ENCODE results near the gene ATM. TPM values are rescaled to one million over a fixed set of nuclear protein-coding genes. Genes with fewer than 3 reads are reported as not detected.

Gene ATM
- total and polyA plus RNA-seq, 8 donors = 19.3 to 68.6 (median 44.7) TPM

DNA sequence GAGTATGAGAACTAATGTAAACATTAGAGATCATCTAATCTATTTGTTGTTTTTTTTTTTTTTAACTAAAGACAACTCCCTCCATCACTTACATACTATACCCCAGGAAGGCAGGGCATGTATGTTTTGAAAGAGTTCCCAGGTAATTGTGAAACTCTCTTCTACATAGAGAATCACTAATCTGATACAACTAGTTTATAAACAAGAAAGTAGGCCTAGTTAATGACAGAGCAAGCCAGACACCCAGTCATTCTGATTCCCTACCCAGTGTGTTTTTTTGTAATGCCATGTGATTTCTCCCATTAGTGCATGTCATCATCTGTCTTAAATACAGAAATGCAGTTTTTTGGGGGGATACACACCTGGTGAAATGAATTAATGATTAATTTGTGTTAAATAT lies 123.6 kb downstream of the ATM start:
- TF ChIP-seq, protein P1, sequence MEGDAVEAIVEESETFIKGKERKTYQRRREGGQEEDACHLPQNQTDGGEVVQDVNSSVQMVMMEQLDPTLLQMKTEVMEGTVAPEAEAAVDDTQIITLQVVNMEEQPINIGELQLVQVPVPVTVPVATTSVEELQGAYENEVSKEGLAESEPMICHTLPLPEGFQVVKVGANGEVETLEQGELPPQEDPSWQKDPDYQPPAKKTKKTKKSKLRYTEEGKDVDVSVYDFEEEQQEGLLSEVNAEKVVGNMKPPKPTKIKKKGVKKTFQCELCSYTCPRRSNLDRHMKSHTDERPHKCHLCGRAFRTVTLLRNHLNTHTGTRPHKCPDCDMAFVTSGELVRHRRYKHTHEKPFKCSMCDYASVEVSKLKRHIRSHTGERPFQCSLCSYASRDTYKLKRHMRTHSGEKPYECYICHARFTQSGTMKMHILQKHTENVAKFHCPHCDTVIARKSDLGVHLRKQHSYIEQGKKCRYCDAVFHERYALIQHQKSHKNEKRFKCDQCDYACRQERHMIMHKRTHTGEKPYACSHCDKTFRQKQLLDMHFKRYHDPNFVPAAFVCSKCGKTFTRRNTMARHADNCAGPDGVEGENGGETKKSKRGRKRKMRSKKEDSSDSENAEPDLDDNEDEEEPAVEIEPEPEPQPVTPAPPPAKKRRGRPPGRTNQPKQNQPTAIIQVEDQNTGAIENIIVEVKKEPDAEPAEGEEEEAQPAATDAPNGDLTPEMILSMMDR (IDR thresholded peaks at IDR 0.05) = no peak

GRCh38 chr11:108351468-108351867 lies 128.6 kb downstream of the ATM start:
- TF ChIP-seq, protein P1 (IDR thresholded peaks at IDR 0.05) = no peak
- Histone ChIP-seq H3K27ac (no peak overlapping the region), H3K27me3 (no peaks in the 10 kb centered on the region), H3K4me1 (no peaks in the 10 kb centered on the region), H3K36me3 (peaks cover 0 to 55% (median 15%) of the 10 kb centered on the region in 3 donors), H3K9me3 (no peaks in the 10 kb centered on the region), H3K4me3 (no peak overlapping the region)
- intact Hi-C loops (cut with DNase I) = no loop called here
- no peak for DNase-seq
- FAIRE-seq = no peak
- ATAC-seq = no peak

More for the DNA sequence above, 123.6 kb downstream of the ATM start:
- intact Hi-C loops (cut with DNase I) = no loop called here
- H3K36me3 ChIP-seq = peaks cover 0 to 23% (median 0%) of the 10 kb centered on the region in 3 donors
- no peak for FAIRE-seq
- no peaks in the 10 kb centered on the region for H3K4me1 ChIP-seq
- ATAC-seq = no peak
- H3K9me3 ChIP-seq = no peaks in the 10 kb centered on the region
- H3K27me3 ChIP-seq = no peaks in the 10 kb centered on the region
- H3K4me3 ChIP-seq = no peak overlapping the region
- no peak for DNase-seq
- no peak overlapping the region for H3K27ac ChIP-seq

- Histone ChIP-seq H3K27me3 (no peaks in the 10 kb centered on the region), H3K9me3 (no peaks in the 10 kb centered on the region), H3K36me3 (peaks cover 0 to 9% (median 4%) of the 10 kb centered on the region in 3 donors), H3K4me3 (no peak overlapping the region), H3K27ac (no peak overlapping the region), H3K4me1 (no peaks in the 10 kb centered on the region)
- TF ChIP-seq, protein P1 (IDR thresholded peaks at IDR 0.05) = no peak
- FAIRE-seq (no peak), ATAC-seq (no peak), DNase-seq (no peak)
- 88 to 94% methylated on average over 2 of the region's 2 CpGs for WGBS, 2 donors
- intact Hi-C loops (cut with DNase I) = no loop called here
Observed at GRCh38 chr11:108364159-108364558, 141.3 kb downstream of the ATM start.

DNA sequence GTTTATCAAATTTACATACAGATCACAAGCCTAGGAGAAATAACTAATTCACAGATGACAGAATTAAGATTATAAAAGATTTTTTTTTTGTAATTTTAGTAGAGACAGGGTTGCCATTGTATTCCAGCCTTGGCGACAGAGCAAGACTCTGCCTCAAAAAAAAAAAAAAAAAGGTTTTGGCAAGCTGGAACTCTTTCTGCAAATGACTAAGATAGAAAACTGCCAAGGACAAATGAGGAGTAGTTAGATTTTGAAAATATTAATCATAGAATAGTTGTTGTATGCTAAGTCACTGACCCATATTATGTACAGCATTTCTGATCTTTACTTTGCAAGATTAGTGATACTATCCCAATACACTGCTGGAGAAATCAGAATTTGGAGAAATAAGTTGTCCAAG lies 145.3 kb downstream of the ATM start:
- 58 to 65% methylated on average over 1 of the region's 1 CpG for WGBS, 2 donors
- TF ChIP-seq, protein P1 (IDR thresholded peaks at IDR 0.05) = no peak
- Histone ChIP-seq H3K36me3 (peaks cover 0 to 9% (median 4%) of the 10 kb centered on the region in 3 donors), H3K9me3 (no peaks in the 10 kb centered on the region), H3K27ac (no peak overlapping the region), H3K4me3 (no peak overlapping the region), H3K4me1 (no peaks in the 10 kb centered on the region), H3K27me3 (no peaks in the 10 kb centered on the region)
- intact Hi-C loops (cut with DNase I) = no loop called here
- DNase-seq (no peak), ATAC-seq (no peak), FAIRE-seq (no peak)

- H3K27ac ChIP-seq = no peak overlapping the region
- TF ChIP-seq, protein P1 (IDR thresholded peaks at IDR 0.05) = no peak
- no peaks in the 10 kb centered on the region for H3K4me1 ChIP-seq
- FAIRE-seq = no peak
- no peak for DNase-seq
- H3K4me3 ChIP-seq = no peak overlapping the region
- ATAC-seq = no peak
- intact Hi-C loops (cut with DNase I) = no loop called here
- H3K9me3 ChIP-seq = no peaks in the 10 kb centered on the region
- H3K27me3 ChIP-seq = no peaks in the 10 kb centered on the region
- peaks cover 0 to 9% (median 4%) of the 10 kb centered on the region in 3 donors for H3K36me3 ChIP-seq
- WGBS, 2 donors = 70 to 77% methylated on average over 5 of the region's 5 CpGs
Observed at GRCh38 chr11:108369064-108369463, 146.2 kb downstream of the ATM start.

All from pancreas (tissue), 10 donors.